ENCODE measurements around the gene KRAS.

Gene KRAS

DNA sequence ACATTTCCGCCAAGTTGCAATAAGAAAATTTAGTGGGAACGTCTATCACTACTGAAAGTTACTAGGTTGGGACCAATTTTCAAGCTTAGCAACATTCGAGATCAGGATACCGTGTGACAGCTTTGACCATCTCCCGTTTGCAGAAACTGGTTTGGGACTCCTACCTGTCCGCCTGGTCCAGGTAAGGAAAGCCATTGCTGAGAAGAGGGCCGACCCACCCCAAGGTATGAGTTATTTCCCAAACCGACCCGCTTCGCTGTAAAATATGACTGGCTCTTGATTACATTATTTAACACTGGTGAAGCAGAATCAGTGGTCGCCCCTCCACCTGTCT lies 56.0 kb downstream of the KRAS start:
- no peak for DNase-seq

DNA sequence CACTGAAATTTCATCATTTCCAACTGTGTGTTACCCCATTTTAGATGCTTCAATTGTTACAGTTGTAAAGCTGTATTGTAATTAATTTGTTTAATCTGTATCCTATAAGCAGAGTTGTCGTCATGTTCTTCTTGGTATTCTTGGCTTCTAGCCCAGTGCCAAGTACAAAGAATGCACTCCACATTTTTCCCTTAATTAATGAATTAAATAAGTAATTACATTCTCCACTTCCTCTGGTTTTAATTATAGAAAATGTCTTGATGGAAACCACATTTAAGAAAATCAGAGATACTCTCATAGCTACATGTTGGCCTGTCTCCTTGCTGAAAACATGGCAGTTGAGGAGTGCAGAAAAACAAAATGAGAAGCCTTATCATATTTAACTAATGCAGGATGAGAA lies 56.5 kb downstream of the KRAS start:
- DNase-seq = no peak

DNA sequence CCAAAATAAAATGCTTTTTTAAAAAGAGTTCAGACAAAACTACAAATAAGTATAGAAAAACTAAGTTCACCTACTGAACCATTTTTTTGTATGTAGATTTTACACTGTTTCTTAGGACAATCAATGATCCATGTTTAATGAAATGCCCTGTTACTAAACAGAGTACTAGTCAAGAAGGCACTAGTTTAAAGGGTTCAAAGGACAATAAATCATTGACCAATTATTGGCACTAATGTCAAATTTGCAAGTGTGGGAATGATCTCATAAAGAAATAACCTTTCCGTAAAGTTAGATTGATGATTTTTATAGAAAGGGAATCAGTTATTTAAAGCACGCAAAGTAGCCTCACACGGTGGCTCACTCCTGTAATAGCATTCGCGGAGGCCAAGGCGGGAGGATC lies 59.9 kb downstream of the KRAS start:
- DNase-seq = no peak

DNA sequence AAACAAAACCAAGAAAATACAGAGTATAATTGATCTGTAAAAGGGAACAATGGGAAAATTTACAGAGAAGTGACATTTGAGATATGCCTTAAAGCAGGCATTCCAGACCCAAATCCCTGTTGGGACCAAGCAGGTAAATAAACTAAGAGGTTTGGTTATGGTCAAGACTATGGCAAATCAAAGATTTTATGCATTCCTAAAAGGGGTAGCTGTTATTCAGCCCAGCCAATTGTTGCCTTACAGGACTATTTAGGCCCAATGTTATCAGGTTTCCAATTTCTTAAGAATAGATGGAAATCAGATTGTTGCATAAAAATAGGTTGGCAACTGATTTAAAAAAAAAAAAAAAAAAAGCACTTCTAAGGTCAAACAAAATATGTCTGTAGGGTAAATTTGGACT lies 61.1 kb downstream of the KRAS start:
- no peak for DNase-seq

DNA sequence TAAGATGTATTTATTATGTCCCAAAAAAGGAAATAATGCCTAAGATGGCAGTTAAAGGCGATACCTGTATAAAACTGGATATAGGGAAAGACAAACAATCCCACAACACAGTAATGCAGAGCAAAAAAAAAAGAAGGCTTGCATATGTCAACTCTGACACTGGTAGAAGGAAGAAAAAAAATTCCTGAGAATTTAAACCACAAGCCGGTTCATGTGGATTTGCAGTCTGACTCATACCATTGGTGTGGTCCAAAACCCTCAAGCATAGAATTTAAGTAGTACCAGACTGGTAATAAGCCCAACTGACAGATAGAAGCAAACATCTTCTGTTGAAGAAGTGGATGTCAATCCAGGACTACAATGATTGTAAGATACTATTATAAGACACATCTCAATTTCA lies 62.9 kb downstream of the KRAS start:
- no peak for DNase-seq

DNA sequence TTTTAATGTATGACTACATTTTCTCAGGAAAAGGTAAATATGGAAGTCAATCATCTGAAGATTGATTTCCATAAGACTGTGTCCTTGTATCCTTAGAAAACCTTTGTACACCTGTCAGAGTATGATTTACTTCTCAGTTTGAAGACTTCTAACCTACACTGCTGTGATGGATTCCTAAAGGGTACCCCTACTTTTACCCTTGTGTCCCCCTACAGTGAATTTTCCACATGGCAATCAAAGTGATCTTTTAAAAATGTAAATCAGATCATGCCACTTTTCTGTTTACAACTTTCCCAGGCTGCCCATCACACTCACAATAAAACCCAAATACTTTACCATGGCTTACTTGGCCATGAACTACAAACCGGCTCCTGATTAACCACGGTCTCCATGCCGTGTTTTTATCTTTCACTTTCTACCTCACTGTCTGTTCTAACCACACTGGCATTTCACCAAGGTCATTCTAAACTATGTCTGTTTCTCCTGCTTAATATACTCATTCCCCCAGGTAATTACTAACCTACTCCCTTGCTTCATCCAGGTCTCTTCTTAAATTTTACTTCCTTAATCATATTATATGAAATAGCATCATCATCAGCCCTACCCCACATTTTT lies 63.8 kb downstream of the KRAS start:
- no peak for DNase-seq

DNA sequence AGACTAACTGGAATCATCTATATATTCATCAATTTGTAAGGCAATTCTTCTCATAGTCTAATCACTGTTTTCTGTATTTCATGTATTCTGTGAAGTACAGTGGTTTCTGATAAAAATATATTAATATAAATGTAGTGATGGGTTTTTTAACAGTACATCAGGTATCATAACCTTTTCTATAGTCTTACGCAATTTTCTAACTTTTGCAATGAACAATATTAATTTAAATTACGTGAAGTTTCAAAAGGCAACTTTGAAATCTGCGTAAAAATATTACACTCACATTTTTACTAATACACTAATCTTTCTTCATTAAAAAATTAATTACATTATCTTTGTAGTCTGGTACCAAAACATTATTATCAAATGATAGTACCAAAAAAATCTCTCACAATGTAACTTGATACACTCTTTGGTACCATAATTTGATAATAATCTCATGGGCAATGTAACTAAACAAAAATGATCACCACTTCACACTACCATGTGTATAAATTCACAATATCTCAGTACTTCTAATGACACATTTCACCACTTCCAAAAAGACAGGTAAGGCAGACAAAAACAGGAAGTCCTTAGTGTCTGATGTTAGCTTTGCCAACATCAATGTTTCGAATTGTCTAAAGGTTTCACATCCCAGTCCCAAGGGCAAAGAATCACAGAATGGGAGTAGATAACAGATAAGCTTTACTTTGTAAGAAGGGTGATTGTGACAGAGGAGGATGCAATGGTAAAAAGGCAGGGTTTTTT lies 64.5 kb downstream of the KRAS start:
- no peak for DNase-seq

DNA sequence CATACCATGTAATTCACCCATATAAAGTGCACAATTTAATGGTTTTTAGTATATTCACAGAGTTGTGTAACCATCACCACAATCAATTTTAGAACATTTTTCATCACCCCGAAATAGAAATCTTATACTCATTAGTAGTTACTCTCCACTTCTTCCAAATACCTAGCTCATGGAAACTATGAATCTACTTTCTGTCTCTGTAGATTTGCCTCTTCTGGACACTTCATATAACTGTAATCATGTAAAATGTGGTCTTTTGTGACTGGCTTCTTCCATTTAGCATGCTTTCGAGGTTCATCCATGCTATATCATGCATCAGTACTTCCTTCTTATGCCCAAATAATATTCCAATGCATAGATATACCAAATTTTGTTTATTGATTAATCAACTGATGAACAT lies 66.6 kb downstream of the KRAS start:
- DNase-seq = no peak

DNA sequence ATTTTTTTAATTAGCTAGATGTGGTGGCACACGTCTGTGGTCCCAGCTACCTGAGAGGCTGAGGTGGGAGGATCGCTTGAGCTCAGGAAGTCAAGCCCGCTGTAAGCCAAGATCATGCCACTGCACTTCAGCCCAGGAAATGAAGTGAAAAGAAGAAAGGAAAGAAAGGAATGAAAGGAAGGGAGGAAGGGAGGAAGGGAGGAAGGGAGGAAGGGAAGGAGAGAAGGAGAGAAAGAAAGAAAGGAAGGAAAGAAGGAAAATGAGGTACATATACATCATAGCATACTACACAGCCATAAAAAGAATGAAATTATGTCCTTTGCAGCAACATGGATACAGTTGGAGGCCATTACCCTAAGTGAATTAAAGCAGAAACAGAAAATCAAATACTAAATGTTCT lies 68.0 kb downstream of the KRAS start:
- DNase-seq = no peak

DNA sequence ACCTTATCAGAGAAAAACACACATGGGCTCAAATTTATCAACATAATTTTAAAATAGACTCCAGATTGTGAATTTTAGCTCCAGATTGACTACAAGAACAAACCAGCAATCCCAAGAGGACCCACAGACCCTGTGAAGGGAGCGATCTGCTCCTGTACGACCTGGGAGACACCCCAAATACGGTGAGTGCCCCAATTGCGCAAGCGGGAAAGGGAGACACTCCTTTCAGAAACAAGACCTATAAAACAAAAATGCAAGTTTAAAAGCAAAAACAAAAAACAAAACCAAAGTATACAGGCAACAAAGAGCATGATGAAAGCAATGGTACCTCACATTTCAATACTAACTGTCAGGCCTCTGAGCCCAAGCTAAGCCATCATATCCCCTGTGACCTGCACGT lies 87.9 kb downstream of the KRAS start:
- DNase-seq = no peak

DNA sequence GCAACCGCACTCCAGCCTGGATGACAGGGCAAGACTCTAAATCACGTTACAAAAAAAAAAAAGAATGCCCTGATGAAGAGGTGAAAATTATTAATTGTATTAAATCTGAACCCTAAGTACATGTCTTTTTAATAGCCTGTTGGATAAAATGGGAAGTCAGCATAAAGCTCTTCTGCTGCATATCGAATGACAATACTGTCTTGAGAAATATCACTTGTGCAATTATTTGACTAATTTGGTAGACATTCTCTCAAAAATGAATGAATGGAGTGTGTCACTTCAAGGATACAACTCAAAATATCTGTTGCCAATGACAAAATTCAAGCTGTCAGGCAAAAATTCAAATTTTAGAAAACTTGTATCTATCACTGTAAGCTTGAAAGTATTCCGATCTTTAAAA lies 94.7 kb downstream of the KRAS start:
- no peak for DNase-seq

DNA sequence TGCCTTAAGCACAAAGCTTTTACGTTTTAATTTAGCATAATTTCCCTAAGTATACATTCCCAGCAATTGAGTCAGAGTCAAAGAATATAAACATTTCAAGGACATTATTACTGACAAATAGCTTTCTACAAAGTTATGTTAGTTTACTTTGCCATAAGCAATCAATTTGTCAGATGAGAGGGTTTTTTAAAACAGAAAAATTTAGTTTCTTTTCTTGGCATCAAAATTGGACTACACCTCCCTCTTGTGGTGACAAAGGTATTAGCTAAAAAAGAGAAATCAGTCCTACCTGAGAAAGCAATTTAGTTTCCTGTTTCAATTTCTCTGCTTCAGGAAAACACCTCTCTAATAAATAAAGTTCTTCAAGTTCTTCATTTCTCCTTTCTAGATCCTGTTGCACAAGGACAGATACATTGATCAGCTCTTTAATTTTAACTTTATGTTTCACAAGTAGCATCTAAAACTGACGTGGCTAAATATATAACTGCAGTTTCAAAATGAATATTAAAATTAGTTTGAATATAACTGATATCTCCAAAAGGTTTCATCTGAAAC lies 95.6 kb downstream of the KRAS start:
- DNase-seq = no peak

Data from activated CD4-positive, CD25-positive, alpha-beta regulatory T cell treated with anti-CD3 and anti-CD28 coated beads, Interleukin-2, amount 50 U/mL, for 72 hours (primary cell).